ENCODE data around the gene DHCR24.

Gene DHCR24

GRCh38 chr1:54846716-54847284 is 40.2 kb downstream of the DHCR24 start:
- no peak for DNase-seq (ENCODE audit: low read depth in 2 of 2)

GRCh38 chr1:54846301-54846700 is 40.7 kb downstream of the DHCR24 start:
- DNase-seq (ENCODE audit: low read depth in 2 of 2): no peak

- DNase-seq (ENCODE audit: low read depth in 2 of 2): no peak
Observed at GRCh38 chr1:54845772-54846171, 41.2 kb downstream of the DHCR24 start.

GRCh38 chr1:54844564-54844963 is 42.4 kb downstream of the DHCR24 start:
- DNase-seq (ENCODE audit: low read depth in 2 of 2): no peak

- no peak for DNase-seq (ENCODE audit: low read depth in 2 of 2)
Observed at GRCh38 chr1:54843449-54843848, 43.5 kb downstream of the DHCR24 start.

- DNase-seq (ENCODE audit: low read depth in 2 of 2): no peak
Observed at GRCh38 chr1:54842963-54843362, 44.0 kb downstream of the DHCR24 start.

- DNase-seq (ENCODE audit: low read depth in 2 of 2): no peak
Observed at GRCh38 chr1:54842206-54842915, 44.6 kb downstream of the DHCR24 start.

GRCh38 chr1:54839824-54840223 is 47.2 kb downstream of the DHCR24 start:
- DNase-seq (ENCODE audit: low read depth in 2 of 2): no peak

GRCh38 chr1:54838565-54839180 is 48.3 kb downstream of the DHCR24 start:
- DNase-seq (ENCODE audit: low read depth in 2 of 2): no peak

- no peak for DNase-seq (ENCODE audit: low read depth in 2 of 2)
Observed at GRCh38 chr1:54837002-54837853, 49.8 kb downstream of the DHCR24 start.

- no peak for DNase-seq (ENCODE audit: low read depth in 2 of 2)
Observed at GRCh38 chr1:54836594-54836993, 50.4 kb downstream of the DHCR24 start.

GRCh38 chr1:54835970-54836369 is 51.0 kb downstream of the DHCR24 start:
- DNase-seq (ENCODE audit: low read depth in 2 of 2): no peak

GRCh38 chr1:54835131-54835898 is 51.7 kb downstream of the DHCR24 start:
- no peak for DNase-seq (ENCODE audit: low read depth in 2 of 2)

- DNase-seq (ENCODE audit: low read depth in 2 of 2): no peak
Observed at GRCh38 chr1:54834007-54834541, 52.9 kb downstream of the DHCR24 start.

GRCh38 chr1:54833121-54833520 is 53.9 kb downstream of the DHCR24 start:
- no peak for DNase-seq (ENCODE audit: low read depth in 2 of 2)

- DNase-seq (ENCODE audit: low read depth in 2 of 2): no peak
Observed at GRCh38 chr1:54826226-54826816, 60.7 kb downstream of the DHCR24 start.

- no peak for DNase-seq (ENCODE audit: low read depth in 2 of 2)
Observed at GRCh38 chr1:54825696-54826095, 61.3 kb downstream of the DHCR24 start.

GRCh38 chr1:54823670-54824069 is 63.3 kb downstream of the DHCR24 start:
- DNase-seq (ENCODE audit: low read depth in 2 of 2): no peak

GRCh38 chr1:54819733-54820132 is 67.3 kb downstream of the DHCR24 start:
- DNase-seq (ENCODE audit: low read depth in 2 of 2): no peak

GRCh38 chr1:54819195-54819536 is 67.8 kb downstream of the DHCR24 start:
- no peak for DNase-seq (ENCODE audit: low read depth in 2 of 2)
